HG03175 (cell line): ENCODE data around the gene CHAC1.
"Not testable (repeated sequence)": the region's sequence is repeated elsewhere in the genome, so short reads cannot be mapped to it uniquely, and the experiment has no call there.

Source experiments
- ATAC-seq: cut with Tn5 transposase; IDR thresholded peaks from one replicate; pipeline ENCODE4 v1.9.1; 2021; ENCODE audit warnings: mild to moderate bottlenecking, moderate library complexity; ENCODE audit not compliant: unreplicated experiment

CHAC1 gene

DNA sequence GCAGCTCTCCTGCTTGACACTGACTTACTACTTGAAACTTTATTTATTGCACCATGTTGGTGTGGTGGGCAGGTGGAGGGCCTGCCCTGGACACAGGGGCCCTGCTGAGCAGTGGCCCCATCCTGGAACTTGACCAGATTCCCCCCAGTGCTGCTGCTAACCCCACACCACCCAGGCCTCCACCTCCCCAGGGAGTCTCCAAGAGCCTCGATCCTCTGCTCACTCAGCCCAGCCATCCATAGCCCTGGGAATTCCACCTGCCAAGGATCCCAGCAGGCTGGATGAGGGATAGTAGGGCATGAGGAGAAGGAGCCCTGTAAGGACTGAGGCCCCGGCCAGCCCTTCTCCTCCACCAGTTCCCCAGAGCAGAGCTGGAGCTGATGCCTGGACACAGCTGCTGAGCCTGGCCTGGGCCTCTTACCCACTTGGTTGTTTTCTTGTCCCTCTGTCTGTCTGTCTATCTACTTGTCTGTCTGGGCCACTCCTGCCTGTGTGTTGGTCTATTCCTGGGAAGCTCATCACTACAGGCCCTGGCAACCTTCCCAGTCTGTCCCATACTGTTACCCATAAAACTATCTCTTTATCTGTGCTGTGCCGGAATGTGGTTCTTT is 2.8 kb downstream of the CHAC1 start:
- ATAC-seq, result no peak

DNA sequence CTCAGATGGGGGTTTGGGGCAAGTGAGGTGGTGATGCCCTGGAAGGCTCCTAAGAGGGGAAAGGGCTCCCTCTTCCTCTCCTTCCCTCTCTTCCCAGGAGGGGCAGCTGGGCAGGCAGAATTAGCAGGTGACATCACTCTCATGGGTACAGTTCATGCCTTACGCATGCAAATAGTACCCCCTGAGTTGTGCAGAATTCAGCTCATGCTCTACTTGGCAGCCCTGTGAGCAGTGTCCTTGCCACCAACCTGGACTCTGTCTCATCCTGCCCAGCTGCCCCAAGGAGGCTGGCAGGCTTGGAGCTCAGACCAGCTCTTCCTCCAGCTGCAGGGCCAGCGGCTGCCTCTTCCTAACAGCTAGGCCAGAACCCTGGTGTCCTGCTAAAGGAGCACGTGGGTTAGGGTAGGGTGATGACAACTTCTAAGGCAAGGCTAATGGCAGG is 3.3 kb downstream of the CHAC1 start:
- ATAC-seq, result no peak

DNA sequence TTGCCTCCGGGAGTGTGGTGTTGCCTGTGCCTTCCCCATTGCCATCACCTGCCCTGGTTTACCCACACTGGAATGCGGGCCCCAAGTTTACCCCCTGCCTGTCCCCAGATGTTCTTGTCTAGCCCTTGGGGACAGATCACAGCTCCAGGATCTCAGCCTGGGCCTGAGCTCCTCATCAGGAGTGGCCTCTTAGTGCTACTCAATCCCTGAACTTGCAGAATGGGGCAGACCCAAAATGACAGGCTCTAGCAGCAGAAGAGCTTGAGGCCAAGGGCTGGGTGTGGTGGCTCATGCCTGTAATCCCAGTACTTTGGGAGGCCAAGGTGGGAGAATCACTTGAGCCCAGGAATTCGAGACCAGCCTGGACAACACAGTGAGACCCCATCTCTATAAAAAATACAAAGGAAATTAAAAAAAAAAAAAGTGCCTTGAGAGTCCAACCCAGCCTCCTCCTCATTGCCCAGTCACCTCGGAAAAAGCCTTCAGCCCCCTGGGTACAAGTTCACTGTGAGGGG is 3.8 kb downstream of the CHAC1 start:
- ATAC-seq, result no peak

DNA sequence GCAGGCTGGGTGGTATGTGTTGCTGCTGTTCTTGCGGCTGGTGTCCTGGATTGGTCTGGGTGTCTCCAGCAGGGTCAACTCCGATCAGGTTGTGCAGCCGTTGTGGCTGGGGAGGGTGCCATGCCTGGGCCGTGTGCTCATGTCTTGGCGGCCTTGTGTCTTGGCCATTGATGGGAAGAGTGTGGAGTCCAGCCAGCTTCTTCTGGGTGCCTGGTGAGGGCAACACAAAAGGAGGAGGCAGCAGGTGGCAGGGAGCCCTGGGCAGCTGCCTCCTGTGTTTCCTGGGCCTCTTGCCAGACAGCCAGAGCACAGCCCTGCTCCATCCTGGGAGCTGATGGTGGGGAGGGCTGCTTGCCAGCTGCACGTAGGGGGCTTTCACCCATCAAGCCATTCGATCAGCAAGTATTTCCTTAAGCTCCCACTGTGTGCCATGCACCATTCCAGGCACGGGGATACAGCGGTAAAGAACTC is 4.3 kb downstream of the CHAC1 start:
- no peak for ATAC-seq

DNA sequence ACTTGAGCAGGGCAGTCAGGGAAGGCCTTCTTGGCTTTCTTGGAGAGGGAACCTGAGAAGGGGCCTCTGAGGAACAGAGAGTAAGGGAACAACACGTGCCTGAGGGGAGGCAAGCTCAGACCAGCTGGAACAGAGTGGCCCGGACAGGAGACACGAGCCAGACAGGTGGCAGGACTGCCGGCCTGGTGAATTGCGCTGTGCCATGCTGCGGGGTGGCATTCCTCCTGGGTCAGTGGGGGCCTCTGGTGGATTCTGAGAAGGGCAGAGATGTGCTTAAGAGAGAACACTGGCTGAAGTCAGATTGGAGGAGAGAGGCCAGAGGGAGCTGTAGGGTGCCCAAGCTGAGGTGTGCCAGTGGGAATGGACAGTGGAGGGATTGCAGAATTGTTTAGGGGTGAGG is 4.9 kb downstream of the CHAC1 start:
- ATAC-seq, result no peak

DNA sequence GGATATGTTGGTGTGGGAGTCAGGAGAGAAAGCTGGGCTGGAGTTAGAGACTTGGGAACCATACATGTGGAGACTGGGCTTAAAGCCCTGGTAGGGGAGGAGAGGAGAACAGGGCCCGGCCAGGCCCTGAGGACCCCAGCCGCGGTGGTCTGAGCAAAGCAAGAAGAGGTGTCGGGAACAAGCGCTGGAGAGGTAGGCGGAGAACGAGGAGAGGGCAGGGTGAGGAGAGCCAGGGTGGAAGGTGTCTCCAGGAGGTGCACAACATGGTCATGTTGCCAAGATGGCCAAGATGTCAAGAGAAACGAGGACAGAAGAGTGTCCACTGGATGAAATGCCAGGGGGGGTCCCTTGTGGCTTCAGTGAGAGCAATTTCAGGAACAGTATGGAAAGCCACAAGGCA is 5.5 kb downstream of the CHAC1 start:
- ATAC-seq, result no peak

DNA sequence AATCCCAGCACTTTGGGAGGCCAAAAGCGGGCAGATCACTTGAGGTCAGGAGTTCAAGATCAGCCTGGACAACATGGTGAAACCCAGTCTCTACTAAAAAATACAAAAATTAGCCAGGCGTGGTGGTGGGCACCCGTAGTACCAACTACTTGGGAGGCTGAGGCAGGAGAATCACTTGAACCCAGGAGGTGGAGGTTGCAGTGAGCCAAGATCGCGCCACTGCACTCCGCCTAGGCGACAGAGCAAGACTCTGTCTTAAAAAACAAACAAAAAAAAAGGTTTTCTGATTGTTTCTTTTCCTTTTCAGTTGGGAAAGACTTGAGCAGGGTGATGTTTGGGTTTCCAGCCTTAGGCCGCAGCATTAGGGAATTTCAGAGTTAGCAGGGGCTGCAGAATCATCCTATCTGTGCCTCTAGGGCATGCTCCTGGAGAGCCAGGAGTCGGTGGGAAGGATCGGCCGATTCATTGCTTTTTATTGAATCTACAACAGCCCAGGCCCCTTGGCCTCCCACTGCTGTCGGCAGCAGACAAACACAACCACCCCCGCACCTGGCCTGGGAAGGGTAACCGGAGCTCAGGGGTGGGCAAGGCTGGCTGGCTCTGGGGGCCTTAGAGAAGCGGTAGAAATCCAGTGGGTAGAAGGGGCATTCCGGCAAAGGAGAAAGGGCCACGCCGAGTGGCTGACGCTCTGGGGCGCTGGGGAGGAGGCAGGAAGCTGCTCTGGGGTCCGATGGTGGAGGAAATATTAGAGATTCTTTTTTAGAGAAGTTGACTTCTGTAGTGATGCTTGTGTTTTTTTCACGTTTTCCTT is 6.3 kb downstream of the CHAC1 start:
- ATAC-seq, result no peak

DNA sequence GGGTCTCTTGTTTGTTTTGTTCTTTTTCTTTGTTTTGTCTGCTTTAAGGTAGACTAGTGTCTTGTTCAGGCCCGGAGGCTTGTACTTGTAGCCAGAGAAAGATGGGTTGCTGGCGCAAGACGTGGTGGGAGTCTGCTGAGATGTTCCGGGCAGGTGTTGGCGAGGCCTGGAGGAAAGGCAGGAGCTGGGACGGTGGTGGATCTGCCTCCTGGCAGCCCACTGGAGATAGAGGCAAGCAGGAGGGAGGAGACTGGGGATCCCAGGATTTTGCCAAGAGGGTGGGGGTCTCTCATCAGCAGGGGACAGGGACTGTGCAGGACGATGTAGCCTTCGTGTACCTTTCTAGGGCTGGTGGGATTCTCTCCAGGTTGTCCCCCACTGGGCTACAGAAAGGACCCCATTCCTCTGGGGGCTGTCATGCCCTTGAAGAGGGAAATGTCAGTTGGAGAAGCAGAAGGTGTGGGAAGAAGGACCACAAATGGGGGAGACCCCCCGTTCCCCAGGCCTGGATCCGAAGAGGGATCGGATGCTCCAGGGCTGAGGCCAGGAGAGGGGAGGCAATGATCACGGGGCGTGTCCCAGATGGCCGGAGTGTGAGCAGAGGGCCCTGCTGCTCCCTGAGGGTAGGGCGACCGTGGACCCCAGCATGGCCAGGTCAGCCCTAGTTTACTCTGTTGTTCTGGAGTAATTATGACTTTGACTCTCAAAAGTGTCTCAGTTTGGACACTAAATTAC is 7.0 kb downstream of the CHAC1 start:
- ATAC-seq, result no peak

DNA sequence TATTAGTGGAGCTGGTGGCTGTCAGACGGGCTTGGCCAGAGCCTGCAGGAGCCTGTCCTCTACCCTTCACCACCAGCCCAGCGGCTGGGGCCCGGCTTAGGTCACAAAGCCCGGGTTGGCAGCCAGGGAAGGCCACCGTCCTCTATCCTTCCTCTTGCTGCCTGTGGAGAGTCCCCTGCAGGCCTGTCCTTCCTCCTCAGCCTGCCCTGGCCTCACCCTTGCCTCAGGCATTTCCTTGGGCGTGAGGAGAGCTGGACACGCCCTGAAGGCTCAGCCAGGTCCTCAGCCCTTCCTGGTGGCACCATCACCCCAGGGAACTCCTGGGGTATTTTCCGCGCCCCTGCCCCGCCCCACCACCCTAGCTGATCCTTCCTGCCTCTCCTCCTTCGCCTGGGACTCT is 7.7 kb downstream of the CHAC1 start:
- ATAC-seq, result no peak

DNA sequence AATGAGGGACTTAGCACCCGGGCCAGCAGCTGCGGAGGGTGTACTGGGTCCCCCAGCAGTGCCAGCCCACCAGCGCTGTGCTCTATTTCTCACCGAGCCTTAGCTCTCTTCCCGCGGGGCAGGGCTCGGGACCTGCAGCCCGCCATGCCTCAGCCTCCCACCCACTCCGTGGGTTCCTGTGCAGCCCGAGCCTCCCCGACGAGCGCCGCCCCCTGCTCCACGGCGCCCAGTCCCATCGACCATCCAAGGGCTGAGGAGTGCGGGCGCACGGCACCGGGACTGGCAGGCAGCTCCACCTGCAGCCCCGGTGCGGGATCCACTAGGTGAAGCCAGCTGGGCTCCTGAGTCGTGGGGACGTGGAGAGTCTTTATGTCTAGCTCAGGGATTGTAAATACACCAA is 8.5 kb downstream of the CHAC1 start:
- ATAC-seq, result not testable (repeated sequence)

DNA sequence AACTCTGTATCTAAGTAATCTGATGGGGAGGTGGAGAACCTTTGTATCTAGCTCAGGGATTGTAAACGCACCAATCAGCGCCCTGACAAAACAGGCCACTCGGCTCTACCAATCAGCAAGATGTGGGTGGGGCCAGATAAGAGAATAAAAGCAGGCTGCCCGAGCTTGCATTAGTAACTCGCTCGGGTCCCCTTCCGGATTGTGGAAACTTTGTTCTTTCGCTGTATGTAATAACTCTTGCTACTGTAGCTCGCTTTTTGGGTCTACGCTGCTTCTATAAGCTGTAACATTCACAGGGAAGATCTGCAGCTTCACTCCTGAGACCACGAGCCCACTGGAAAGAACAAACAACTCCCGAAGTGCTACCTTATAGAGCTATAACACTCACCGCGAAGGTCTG is 9.0 kb downstream of the CHAC1 start:
- ATAC-seq, result not testable (repeated sequence)

DNA sequence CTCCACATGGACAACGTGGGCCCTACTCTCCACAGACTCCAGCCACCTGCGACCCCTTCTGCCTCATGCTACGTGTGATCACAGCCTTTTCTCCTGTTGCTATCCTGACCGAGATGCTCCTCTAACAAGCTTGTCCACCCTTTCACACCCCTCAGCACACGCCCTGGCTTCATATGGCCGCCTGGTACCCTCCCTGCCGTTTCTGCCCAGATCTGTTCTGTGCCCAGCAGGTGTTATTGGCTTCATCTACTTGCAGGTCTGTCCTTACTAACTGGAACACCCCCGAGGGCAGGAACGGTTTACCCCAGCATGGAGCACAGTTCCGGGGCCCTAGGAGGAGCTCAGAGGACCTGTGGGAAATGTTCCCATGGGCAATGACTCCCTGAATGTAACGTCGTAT is 9.9 kb downstream of the CHAC1 start:
- ATAC-seq, result no peak

DNA sequence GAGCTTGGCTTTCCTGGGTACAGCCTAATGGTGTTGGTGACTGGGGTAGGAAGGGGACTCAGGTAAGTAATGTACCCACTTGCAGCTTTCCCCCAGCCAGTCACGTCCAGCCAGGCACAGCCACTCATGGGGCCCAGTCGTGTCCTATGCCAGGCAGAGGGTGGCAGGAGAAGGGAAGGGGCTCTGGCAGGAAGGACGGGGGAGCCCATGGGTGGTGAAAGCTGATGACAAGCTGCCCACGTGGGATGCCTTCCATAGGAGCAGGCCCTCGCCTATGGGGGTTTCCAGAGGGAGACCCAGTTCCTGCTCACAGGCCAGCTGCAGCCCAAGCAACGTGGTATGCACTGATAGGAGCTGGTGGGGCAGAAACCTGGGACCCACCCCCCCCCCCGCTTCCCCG is 10.7 kb downstream of the CHAC1 start:
- no peak for ATAC-seq

DNA sequence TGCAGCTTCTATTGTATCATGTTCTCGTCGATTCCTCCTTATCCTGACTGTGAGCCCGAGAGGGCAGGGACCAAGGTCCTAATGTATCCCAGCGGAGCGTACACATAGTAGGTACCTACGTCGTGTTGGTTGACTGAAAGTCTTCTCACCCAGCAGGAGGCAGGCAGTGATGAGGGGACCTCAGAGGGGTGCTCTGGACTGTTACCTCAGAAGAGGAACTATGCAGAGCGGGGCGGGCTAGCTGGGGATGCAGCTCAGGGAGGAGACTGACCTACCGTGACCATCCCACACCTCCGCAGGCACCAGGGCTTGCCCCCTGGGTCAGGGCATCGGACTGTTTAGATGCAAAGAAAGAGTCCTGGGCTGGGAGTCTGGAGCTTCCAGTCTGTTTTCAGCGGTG is 11.4 kb downstream of the CHAC1 start:
- ATAC-seq, result no peak

DNA sequence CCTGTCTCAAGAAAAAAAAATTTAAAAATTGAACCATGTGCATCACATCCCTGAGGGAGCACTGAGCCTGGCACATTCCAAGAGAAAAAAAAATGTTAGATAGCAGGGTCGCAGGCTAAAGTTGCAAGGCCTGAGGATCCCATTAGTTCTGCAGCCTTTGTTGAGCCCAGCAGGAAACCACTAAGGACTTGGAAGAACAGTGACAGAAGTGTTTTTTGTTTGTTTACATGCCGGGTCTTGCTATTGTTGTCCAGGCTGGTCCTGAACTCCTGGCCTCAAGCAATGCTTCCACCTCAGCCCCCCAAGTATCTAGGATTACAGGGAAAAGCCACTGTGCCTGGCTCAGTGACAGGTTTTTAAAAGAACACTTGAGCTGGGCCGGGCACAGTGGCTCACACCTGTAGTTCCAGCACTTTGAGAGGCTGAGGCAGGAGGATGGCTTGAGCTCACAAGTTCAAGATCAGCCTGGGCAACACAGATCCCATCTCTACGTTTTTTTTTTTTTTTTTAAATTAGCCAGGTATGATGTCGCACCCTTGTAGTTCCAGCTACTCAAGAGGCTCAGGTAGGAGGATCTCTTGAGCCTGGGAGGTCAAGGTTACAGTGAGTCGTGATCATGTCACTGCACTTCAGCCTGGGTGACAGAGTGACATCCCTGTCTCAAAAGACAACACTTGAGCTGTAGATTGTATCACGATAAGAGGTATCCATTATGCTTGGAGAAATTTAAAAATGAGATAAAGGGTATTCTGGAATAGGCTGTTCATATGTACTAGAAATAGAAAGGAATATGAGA is 15.2 kb downstream of the CHAC1 start:
- ATAC-seq, result no peak

DNA sequence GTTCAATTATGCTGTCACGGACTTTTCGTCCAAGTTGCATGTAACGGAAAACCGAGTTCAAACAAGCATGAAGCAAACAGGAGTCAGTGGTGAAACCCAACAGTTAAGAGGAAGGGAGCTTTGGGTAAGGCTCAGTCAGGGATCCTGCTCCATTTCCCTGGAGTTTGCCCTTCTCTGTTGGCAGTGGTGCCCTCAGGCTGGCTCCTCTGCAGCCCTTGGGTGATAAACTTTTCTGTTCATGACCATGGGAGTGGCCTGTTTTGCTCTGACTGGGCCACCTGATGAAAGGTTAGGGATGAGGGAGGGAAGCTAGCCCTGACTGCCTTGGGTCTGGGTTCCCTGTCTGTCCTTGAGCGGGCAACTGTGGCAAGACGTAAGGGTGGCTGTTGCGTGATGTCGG is 16.1 kb downstream of the CHAC1 start:
- ATAC-seq, result no peak

DNA sequence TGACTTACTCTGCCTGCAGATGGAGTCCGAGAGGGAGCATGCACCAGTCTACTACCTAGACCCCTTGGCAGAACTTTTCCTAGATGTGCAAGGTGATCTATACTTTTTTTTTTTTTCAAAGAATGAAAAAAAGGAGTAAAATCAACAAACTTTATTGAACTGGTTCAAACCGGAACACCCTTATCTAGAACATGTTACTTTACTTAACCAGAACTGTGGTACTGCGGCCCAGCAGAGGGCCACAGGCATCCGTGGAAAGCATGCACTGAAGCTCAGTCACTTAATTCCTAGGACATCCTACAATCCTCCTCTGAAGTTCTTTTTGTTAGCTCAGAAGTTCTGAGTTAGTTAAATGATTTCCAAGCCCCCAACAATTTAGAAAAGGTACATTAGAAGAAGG is 21.6 kb downstream of the CHAC1 start:
- ATAC-seq, result no peak

DNA sequence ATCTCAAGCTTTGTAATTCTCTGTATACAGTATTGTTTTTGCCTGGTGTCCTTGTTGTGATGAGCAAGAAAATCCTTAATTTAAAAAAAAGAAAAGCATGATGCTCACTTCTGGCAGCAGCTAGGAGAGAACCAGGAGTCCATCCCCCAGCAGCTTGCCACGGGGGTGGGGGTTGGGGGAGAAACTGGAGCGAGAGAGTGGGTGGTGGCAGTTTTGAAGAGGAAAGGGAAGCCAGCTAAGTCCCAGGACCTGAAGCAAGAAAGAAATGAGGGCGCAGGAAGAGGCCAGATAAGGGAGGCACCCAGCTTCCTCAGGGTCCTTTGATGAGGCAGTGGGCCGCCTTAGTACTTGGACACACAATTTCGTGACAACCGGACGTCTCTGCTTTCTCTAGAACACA is 23.5 kb downstream of the CHAC1 start:
- no peak for ATAC-seq

DNA sequence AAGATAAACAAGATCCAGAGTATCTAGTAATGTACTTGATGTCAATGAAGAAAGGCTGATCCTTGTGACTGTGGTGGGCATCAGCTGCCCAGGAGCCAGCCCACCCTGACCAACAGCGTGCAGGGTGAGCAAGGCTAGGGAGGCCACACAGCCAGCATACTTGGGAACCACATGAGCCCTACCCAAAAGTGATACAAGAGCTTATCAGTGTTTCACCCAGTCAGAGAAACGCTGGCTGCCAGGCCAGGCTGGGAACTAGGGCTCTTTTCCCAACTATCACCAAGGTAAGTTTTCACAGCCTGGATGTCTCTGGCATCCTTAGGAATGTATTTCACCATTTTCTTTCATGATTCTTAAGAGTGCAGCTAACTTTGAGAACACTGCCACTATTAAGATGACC is 24.9 kb downstream of the CHAC1 start:
- ATAC-seq, result no peak

DNA sequence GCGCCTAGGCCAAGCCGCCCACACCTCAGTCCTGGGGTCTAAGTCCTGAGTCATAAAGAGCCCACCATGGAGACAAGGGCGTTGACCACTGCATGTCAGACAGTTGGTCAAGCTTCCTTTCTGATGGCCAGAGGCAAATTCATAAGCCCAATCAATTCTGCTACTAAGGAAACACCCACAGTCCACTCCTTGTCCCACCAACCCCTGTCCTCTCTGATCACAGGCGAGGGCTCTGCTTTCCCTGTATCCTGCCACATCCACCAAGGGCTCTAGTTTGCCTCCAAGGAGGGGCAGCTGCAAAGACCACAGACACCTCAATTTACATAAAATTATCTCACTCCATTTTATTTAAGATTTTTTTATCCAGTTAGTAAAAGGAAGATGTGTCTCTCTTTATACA is 25.3 kb downstream of the CHAC1 start:
- no peak for ATAC-seq

DNA sequence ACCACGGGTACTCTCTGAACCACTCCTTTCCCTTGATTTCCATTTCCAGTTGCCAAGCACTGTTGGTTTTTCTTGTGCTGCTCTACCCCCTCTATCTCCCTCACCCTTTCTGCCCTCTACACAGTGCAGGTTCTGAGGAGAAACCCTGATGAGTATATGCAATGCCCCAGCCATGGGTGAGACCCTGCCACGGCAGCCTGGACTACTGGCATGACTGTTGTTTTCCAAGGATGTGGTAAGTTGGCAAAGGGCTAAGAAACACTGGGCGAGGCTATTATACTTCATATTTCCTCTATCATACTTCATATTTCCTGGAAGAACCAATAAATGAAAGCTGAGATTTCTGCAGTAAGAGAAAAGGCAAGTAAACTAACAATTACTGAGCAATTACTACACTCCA is 27.9 kb downstream of the CHAC1 start:
- ATAC-seq, result no peak
